DLD1 (cell line): ENCODE measurements around the gene FBXL16.

Experiments
- in situ Hi-C: cut with HindIII; loops from 2 replicates; pipeline ENCODE4 v1.10.0; 2017; ENCODE audit warnings: low sequenced_read_pairs

Gene FBXL16

DNA sequence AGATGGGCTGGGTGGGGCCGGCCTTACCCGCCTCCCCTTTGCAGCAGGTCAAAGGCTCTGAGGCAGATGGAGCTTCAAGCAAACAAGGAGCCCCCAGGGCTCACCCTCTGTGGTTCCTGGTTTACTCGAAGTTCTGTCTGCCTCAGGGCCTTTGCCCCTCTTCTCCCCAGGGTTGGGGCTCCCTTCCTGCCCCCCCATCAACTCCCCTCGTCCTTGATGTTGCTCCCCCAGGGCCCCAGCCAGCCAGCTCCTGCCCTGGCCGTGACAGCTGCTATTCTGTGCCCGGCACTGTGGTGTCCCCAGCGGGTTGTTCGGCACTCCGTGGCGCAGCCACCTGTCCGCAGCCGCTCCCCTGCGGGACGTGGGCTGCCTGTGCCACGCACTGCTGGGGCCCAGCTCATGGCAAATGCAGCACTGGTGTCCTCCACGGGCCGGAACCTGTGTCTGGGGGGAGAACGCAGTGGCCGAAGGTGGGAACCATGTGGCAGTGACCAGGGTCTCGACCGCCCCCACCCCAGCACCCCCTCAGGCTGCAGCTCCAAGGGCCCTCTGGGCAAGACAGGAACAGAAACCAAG, 5.0 kb upstream of the FBXL16 start:
- in situ Hi-C loops: no loop called here

DNA sequence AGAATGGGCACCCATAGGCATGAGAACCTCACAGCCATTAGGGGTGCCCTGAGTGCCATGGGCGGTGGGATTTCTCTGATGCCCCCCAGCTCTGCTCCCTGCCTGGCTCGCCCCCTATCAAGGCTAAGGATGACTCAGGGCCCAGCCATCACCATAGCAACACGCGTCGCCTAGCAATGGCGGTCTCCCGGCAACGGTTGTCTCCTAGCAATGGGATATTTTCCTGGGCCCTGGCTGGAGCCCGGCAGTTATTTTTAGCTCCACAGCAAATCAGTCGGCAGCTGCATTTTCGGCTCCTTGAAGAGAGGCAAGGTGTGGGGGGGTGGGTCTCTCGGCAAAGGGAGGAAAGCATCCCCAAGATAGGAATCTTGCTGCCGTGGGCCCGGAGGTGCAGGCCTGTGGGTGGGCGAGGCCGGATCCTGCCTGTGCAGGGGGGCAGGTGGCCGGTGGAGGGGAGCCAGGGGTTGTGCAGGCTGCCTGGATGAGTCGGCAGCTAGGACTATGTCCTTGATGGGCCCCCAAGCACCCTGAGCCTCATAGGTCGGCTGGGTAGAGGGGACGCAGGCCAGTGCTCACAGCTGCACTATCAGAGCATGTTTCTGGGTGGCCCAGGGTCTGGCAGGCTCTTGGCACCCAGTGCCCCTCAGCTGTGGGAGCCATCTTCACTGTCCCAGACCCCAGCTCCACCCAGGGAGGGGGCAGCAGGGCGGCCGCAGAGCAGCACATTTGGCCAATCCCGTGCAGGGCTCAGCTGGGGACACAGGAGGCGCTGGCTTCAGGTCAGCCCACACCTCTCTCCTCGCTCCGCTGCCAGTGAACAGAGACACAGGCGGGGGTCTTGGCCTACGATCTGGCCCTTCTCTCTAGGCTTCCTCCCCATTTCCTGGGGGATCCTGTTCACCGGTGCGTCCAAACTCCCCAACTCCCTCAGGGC, 4.2 kb upstream of the FBXL16 start:
- in situ Hi-C loops: no loop called here

GRCh38 chr16:708959-709358, 3.4 kb upstream of the FBXL16 start:
- in situ Hi-C loops: no loop called here

DNA sequence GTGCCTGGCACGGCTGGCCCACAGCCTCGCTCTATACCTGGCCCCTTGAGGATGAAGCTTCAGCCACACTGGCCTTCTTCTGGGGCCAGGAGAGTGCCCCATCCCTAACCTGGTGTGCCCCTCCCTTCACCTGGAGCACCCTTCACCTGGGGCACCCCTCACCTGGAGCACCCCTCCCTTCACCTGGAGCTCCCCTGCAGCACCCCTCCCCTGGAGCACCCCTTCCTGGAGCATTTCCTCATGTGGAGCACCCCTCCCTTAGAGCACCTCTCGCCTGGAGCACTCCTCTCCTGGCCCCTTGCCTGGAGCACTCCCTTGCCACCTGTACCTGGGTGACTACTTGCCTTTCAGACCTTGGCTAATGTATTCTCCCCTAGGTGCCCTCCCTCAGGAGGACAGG, 2.4 kb upstream of the FBXL16 start:
- in situ Hi-C loops: no loop called here

- in situ Hi-C loops: no loop called here
Measured at GRCh38 chr16:707062-707538, 1.5 kb upstream of the FBXL16 start.

DNA sequence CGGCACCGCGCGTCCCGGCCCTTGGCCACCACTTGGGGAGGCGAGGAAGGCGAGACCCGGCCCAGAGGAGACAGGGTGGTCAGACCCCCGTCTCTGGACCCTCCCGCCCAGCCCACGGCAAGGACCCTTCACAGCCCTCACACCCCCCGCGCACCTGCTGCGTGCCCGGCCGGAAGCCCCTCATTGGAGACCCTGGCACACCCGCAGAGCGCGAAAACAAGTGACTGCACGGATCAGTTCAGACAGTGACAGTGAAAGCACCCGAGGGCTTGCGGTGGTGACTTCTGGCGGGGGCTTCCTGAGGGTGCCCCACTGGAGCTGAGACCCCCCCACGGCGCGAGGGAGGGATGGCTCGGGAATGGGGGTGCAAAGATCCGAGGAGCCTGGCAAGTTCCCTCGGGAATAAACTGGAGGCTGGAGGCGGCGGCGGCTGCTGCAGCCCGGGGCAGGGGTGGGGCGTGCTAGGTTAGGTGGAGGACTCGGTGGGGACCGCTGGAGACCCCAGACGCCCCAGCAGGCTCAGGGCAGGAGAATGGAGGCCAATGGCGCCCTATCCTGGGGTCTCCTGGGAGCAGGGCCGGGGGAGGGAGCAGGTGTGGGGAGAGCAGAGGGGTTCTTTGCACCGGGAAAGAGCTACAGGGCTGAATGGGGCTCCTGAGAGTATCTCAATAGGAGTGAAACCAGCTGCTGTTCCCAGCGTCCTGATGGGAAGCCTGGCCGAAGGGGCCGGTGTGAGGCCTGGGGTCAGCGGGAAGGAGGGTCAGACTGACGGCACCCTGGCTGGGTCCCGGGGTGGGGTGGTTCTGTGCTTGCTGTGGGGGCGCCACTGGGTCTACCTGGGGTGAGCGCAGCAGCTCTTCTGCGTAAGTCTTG, 824 bp upstream of the FBXL16 start:
- in situ Hi-C loops: no loop called here

GRCh38 chr16:704552-705380, 835 bp downstream of the FBXL16 start:
- in situ Hi-C loops: no loop called here

GRCh38 chr16:704047-704446, 1.6 kb downstream of the FBXL16 start:
- in situ Hi-C loops: no loop called here

GRCh38 chr16:703406-703805, 2.2 kb downstream of the FBXL16 start:
- in situ Hi-C loops: no loop called here

DNA sequence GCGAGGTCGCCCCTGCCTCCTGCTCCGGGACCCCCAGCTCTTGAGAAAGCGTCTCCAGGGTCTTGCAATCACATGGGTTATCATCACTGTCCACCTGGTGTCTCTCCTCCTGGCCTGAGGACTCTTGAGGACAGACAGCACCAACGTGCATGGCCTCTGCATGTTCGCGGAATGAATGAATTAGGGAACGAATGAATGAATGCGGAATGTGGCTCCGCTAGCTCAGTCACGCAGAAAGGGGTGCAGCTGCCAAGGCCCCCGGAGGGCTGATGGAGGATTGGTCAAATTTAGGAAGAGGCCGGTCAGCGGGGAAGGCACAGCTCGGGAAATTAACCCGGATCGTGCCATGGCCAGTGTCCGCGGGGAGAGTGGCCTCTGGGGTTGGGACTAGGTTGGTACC, 3.3 kb downstream of the FBXL16 start:
- in situ Hi-C loops: no loop called here

GRCh38 chr16:700684-701584, 4.7 kb downstream of the FBXL16 start:
- in situ Hi-C loops: no loop called here

DNA sequence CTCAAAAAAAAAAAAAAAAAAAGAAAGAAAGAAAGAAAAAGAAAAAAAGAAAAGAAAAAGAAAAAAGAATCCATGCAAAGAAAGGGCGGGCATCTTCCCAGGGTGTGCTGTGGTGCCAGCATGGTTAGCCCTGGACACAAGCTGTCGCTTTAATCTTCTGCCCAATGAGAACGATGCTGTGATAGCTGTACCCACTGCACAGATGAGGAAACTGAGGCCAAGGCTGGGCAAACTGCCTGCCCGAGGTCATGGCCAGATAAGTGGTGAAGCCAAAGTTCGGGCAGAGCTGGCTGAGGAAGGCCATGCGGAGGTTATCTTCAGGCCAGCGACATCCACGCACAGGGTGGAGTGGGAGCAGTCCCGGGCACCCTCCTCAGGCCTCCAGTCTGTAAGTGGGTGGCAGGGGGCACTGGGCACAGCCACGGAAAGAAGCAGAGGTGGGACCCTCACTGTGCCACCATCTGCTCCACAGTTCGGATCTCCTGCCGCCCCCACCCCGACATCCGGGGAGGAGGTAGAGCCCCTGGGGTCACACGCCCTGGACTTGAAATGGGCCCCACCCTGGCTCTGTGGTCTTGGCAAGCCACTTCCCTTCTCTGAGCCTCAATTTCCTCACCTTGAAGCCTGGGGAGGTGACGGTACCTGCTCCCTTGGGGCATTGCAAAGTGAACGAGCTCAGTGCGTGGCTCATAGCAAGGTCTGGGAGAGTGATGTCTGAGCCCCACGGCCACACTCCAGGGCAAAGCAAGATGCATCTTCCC, 6.5 kb downstream of the FBXL16 start:
- in situ Hi-C loops: no loop called here

DNA sequence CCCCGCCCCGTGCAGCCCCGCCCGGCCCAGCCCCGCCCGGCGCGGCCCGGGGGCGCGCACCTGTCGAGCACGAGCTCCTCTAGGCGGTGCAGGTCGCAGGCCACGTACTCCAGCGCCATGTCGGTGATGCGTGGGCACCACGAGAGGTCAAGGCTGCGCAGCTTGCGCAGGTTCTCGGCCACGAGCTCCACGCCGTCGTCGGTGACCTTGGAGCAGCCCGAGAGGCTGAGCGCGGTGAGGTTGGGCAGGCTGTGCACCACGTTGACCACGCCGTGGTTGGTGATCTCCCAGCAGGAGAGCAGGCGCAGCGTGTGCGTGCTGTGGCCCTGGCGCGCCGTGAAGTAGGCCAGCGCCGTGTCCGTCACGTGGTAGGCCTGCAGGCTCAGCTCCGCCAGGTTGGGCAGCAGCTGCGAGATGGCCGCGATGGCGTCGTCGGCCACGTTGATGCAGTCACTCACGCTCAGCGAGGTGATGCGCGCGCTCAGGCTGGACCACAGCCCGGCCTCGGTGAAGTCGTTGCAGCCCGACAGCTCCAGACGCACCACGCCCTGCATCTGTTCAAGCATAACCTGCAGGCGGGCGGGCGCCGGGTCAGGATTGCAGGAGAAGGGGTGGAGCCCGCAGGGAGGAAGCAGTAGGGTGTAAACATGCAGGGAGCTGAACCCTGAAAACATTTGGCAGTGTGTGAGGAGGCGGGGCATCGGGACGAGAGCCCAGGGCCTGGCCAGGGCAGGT, 10.1 kb downstream of the FBXL16 start:
- in situ Hi-C loops: no loop called here

DNA sequence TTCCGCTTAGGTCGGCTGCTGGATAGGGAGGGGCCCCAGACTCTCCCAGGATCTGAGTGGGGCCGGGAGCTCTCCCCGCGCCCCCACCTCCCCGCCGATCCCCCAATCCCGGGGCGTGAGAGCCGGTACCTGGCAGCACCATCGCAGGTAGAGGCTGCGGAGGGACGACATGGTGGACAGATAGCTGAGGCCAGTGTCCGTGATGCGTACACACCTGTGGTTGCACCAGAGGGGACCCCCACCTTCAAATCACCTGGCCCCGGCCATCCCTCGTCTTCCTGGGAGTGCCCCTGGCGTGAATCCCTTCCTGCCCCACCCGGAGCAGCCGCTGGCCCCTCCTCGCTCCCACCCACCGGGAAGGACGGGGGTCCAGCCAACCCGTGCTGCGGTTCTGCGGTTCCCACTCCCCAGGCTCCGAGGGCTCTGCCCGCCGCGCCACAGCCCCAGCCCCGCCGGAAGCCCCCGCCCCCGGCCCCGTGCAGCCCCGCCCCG, 10.7 kb downstream of the FBXL16 start:
- in situ Hi-C loops: no loop called here

- in situ Hi-C loops: no loop called here
Measured at GRCh38 chr16:694187-694862, 11.3 kb downstream of the FBXL16 start.

- in situ Hi-C loops: no loop called here
Measured at GRCh38 chr16:693766-694165, 11.8 kb downstream of the FBXL16 start.

GRCh38 chr16:693364-693763, 12.2 kb downstream of the FBXL16 start:
- in situ Hi-C loops: no loop called here
